ES-I3 (cell line): ENCODE measurements around the gene KDM4E.

Source experiments
- H3K36me3 ChIP-seq: 2 replicates; pipeline ENCODE4 v1.6.1; 2013; ENCODE audit warnings: mild to moderate bottlenecking, low read length, control low read depth, moderate library complexity; ENCODE audit not compliant: insufficient read depth
- H3K4me1 ChIP-seq: 2 replicates; pipeline ENCODE4 v1.6.1; 2013; ENCODE audit warnings: mild to moderate bottlenecking, control low read depth, low read length; ENCODE audit not compliant: insufficient read depth
- H3K9ac ChIP-seq: 2 replicates; pipeline ENCODE4 v1.6.1; 2013; ENCODE audit warnings: low read depth, mild to moderate bottlenecking, low read length, moderate library complexity
- H3K9me3 ChIP-seq: 2 replicates; pipeline ENCODE4 v1.6.1; 2013; ENCODE audit warnings: mild to moderate bottlenecking, low read length, moderate library complexity; ENCODE audit not compliant: control insufficient read depth, insufficient read depth

Gene KDM4E

DNA sequence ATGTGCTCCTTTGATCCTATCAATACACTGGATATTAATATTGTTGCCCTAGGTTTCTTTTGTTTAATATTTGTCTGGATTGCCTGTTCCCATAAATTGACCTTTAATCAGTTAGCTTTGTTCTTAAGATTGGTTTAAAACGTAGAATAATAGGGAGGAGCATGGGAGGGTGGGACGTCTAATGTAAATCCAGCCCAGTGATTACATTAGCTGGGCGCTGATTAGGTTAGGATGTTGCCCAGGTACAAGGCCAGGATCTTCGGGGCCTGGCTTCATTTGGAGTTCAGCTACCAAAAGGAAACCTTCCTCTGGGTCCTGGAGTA is 41.6 kb downstream of the KDM4E start, which contains the start of gene SRSF8:
Gene SRSF8, plus strand, starts transcription at position 204 of the 323 bp plus-strand sequence. CDS start 308 bp downstream, outside the sequence.
- H3K9ac ChIP-seq, result peak within 1 kb of the TSS; percentile 88
- H3K4me1 ChIP-seq, result no peaks in the 10 kb centered on the region
- no peaks in the 10 kb centered on the region for H3K9me3 ChIP-seq
- H3K36me3 ChIP-seq, result no peaks in the 10 kb centered on the region

DNA sequence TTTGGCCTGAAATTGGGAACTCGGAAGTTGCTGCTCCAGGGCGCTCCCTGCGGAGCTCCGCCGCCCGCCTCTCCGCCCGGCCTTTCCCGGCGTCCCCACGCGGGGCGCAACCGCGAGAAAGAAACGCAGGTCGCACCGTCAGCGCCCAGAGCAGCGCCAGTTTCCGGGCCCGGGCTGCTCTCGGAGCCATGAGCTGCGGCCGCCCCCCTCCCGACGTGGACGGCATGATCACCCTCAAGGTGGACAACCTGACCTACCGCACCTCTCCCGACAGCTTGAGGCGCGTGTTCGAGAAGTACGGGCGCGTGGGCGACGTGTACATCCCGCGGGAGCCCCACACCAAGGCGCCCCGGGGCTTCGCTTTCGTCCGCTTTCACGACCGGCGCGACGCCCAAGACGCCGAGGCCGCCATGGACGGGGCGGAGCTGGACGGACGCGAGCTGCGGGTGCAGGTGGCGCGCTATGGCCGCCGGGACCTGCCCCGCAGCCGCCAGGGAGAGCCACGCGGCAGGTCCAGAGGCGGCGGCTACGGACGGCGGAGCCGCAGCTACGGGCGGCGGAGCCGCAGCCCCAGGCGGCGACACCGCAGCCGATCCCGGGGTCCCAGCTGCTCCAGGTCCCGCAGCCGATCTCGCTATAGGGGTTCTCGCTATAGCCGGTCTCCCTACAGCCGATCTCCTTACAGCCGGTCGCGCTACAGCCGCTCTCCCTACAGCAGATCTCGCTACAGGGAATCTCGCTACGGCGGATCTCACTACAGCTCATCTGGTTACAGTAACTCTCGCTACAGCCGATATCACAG is 42.2 kb downstream of the KDM4E start:
- H3K9me3 ChIP-seq, result no peaks in the 10 kb centered on the region
- no peaks in the 10 kb centered on the region for H3K4me1 ChIP-seq
- no peaks in the 10 kb centered on the region for H3K36me3 ChIP-seq
- peak overlapping the region; percentile 88 for H3K9ac ChIP-seq

DNA sequence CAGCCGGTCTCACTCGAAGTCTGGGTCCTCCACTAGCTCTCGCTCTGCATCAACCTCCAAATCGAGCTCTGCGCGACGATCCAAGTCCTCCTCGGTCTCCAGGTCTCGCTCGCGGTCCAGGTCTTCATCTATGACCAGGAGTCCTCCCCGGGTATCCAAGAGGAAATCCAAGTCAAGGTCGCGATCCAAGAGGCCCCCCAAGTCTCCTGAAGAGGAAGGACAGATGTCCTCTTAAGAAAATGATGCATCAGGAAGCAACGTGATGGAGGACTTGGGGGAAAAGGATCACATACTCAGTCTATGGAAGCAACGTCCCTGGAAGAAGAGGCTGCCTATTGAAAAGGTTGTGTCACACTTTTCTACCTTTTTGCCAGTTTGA is 42.8 kb downstream of the KDM4E start:
- Histone ChIP-seq H3K36me3 (no peaks in the 10 kb centered on the region), H3K9me3 (no peaks in the 10 kb centered on the region), H3K9ac (peak overlapping the region; percentile 88), H3K4me1 (no peaks in the 10 kb centered on the region)

DNA sequence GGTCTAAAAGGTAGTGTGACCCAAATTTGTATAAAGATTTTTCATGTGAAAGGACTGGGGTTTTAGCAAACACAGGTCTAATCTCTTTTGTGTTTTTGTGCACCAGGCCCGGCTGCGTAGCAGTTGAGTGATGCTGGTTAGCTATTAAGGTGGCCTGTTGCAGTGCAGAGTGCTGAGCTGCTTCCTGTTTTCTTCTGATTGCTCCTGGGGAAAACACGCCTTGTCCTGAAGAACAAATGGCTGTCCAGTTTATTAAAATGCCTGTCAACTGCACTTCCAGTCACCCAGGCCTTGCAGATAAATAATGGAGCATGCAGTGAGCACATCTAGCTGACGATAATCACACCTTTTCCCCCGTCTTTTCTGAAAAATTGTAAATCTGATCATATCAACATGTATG is 43.5 kb downstream of the KDM4E start:
- no peaks in the 10 kb centered on the region for H3K9me3 ChIP-seq
- H3K36me3 ChIP-seq, result no peaks in the 10 kb centered on the region
- no peaks in the 10 kb centered on the region for H3K4me1 ChIP-seq
- peak overlapping the region; percentile 88; the same call in 1 of the 2 replicates for H3K9ac ChIP-seq

DNA sequence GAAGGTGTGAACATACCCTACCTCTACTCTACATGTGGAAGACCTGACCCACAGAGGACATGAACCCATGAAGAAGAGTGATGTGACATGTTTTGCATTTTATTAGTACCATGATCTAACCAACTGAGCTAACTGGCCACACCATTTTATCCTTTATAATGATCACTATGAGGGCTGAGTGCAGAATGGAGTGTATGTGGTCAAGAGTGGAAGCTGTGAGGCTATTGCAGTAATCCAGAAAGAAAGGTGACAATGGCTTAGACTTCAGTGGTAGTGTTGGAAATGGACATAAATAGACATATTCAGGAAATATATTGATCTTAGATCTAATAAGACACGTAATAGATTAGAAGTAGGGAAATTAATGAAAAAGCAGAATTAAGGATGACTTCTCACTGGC is 45.4 kb downstream of the KDM4E start:
- Histone ChIP-seq H3K9me3 (no peaks in the 10 kb centered on the region), H3K9ac (no peak overlapping the region), H3K4me1 (no peaks in the 10 kb centered on the region), H3K36me3 (no peaks in the 10 kb centered on the region)

DNA sequence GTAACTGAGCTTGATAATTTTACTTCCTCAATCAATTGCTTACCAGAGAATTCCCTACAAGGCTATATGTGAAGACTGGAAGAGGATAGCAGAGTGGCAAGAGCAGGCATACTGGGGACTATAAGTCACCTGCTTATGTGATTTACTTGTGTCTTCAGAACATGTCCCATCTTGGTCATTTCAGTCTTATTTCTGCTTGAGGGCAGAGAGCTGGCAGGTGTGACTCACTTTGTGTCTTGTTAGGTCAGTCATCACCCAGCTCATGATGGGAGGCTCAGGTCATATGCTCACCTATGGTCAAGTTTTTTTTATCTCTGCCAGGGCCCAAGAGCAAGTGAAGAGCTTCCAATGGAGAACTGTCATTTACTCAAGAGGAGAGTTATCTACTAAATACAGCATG is 47.9 kb downstream of the KDM4E start:
- no peaks in the 10 kb centered on the region for H3K9me3 ChIP-seq
- H3K4me1 ChIP-seq, result no peaks in the 10 kb centered on the region
- no peak overlapping the region for H3K9ac ChIP-seq
- H3K36me3 ChIP-seq, result no peaks in the 10 kb centered on the region

DNA sequence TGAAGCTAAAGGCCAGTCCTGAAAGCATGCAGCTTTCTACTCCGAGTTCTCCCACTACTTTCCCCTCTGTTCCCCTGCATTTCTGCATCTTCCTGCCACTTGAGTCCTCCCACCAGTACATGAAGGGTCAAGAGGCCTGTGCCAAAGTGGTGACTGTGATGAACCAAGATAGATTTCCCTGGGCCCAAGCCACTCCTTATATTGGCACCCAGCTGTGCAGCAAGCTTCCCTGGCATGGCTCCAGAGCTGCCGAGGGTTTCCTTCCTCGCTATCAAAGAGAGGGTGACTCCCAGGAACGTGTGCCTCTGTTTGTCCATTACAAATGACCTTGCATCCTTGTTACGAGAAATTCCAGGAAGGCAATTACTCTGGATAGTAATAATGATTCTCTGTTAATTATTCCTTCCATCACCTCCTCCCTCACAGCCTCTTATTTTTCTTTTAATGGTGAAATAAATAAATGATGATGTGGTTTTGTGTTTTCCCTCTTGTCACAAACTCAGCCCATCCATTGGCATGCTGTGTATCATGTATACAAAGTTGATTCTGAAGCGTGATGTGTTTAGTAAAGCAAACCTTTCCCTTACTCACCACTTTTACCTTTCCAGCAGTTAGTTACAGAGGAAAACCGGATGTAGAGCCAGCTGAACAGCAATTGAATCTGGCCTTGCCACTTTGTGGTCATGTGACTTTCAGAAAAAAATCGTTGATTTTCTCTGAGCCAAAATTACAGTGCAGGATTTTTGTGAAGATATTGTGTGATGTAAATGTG is 49.9 kb downstream of the KDM4E start:
- H3K9me3 ChIP-seq, result no peaks in the 10 kb centered on the region
- H3K9ac ChIP-seq, result no peak overlapping the region
- H3K4me1 ChIP-seq, result no peaks in the 10 kb centered on the region
- no peaks in the 10 kb centered on the region for H3K36me3 ChIP-seq

DNA sequence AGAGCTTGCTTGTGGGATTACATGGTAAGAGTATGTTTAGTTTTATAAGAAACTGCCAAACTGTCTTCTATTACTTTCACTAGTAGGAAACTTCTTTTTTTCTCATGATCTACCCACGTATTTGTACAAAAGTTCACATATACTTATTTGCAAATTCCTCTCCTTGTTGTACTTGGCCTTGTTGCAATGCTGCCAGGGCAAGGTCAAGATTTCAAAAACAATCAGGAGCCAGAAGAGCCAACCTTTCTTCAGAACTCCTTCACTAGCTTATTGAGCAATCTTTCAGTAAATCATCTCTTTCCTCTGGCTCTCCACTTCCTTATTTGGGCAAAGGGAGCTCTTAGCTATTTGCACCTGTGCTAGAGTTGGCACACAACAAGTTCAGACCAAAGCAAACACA is 51.4 kb downstream of the KDM4E start:
- Histone ChIP-seq H3K4me1 (peaks cover 6% of the 10 kb centered on the region), H3K36me3 (no peaks in the 10 kb centered on the region), H3K9me3 (no peaks in the 10 kb centered on the region), H3K9ac (no peak overlapping the region)

DNA sequence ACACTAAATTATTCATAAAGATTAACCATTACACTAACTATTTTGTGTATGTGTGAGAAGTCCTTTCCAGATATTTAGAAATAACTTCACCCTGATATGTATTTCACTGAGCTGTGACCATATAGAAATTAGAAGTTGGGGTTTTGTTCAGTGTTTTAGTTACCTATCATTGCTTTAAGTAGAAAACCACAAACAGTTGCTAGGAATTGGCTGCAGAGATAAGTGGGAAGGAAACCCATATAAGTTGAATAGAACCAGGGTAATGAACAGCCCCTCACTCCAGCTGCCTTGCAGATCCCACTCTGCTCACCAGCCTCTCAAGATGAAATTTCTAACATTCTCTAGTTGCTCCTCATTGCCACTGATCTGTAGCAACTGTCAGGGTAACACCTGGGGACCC is 51.9 kb downstream of the KDM4E start:
- no peaks in the 10 kb centered on the region for H3K9me3 ChIP-seq
- peaks cover 10% of the 10 kb centered on the region for H3K4me1 ChIP-seq
- H3K9ac ChIP-seq, result no peak overlapping the region
- no peaks in the 10 kb centered on the region for H3K36me3 ChIP-seq
